GM20000 (cell line): ENCODE data around the gene FAIM2.

Experiments
- DNase-seq: peaks from one replicate; pipeline ENCODE4 v3.0.0; 2012; ENCODE audit warnings: low spot score
- TF ChIP-seq, protein P1 (sequence below): IDR thresholded peaks from 2 replicates; pipeline ENCODE4 v1.5.1; 2012; ENCODE audit warnings: mild to moderate bottlenecking, control low read depth; ENCODE audit errors: extremely low read depth, missing control alignments

FAIM2 gene

DNA sequence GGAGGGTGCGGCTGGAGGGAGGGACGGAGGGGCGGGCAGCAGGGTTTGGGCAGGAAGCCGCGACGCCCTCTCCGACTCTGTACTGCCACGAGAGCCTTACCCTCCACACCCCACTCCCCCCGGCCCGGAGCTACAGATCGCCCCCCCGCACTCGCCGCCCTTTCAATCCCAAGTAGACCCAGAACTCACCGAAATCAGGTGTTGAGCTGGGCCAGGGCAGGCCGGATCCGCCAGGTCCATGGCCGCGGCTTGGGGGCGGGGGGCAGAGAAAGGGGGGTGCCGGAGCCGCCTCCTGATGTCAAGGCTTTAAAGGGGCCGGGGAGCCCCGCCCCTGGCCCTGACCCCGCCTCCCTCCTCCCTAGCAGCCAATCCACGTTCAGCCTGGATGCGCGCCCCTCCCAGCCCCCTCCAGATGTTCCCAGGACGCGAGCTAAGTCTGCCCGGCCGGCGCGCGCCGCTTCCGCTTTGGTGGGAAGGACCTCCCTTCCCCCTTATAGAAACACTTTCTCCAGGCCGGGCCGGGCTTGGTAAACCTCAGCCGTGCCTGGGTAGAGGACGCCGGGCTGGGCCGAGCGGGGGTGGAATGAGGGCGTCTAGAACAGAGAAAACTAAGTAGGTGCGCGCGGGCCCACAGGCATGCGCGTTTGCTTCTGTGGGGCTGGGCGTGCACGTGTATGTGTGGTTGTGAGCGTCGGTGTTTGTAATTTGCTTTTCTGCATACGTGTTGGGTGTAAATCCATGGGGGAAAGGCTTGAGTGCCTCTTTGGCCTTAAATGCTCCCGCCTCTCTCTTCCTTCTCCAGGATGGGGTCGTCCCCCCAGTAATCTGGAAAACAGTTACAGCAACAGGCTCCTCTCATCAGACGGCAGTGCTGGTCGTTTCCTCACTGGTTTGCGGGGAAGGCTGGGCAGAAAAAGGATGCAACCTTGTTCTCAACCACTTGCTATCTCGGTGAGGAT lies 75.3 kb downstream of the FAIM2 start, which contains the start of gene NCKAP5L:
NCKAP5L (minus strand) TSS at position 281 of the 959 bp plus-strand sequence. CDS start 24,369 bp downstream, outside the sequence.
- peak; percentile 97 for DNase-seq
- TF ChIP-seq, protein P1, sequence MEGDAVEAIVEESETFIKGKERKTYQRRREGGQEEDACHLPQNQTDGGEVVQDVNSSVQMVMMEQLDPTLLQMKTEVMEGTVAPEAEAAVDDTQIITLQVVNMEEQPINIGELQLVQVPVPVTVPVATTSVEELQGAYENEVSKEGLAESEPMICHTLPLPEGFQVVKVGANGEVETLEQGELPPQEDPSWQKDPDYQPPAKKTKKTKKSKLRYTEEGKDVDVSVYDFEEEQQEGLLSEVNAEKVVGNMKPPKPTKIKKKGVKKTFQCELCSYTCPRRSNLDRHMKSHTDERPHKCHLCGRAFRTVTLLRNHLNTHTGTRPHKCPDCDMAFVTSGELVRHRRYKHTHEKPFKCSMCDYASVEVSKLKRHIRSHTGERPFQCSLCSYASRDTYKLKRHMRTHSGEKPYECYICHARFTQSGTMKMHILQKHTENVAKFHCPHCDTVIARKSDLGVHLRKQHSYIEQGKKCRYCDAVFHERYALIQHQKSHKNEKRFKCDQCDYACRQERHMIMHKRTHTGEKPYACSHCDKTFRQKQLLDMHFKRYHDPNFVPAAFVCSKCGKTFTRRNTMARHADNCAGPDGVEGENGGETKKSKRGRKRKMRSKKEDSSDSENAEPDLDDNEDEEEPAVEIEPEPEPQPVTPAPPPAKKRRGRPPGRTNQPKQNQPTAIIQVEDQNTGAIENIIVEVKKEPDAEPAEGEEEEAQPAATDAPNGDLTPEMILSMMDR: no peak

DNA sequence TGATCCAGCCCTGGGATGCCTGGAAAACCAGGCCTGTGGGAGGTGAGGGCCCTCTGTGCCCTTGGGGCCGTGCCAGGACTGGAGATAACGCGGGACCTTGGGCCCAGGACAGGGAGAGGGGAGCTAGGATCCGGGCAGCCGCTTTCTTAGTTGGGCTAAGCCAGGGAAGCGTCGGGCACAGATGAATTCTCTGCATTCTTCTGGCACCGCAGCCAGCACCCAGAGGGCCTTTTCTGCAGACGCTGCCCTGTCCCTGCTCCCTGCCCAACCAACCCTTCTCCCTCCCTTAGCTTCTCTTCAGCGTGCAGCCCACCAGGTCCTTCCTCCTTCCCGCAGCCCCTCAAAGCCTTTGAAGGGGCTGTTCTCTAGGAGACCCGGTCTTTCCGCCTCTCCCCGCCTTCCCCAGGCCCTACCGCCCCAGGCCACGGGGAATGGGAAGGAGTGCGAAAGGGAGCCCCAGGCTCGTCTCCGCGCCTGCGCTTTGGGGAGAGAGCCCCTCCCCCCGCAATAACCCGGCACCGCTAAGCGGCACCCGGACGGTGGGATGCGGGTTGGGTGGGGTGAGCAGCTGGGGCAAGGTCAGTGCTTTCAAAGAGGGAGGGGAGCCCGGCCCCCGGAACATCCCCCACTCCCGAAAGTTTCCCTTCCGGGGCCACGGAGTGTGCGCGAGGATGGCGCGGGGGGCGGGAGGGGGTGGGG lies 76.2 kb downstream of the FAIM2 start:
- peak; percentile 68 for DNase-seq
- TF ChIP-seq, protein P1: no peak

DNA sequence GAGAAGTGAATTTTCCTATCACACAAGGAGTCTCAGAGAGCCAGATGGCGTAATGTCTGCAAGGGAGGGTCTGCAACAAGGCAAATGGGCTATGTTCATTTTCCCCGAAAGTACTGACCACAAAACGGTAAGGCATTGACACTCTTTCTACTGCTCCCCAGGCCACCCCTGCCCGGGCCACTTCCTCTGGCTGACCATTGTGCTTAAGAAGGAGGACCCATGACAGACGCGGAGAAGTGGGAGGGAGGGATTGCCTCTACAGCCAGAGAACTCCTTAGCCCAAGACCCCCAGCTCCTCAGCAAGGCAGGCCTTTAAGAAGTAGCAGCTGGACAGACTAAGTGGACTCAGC lies 76.7 kb downstream of the FAIM2 start:
- TF ChIP-seq, protein P1: no peak
- no peak for DNase-seq

DNA sequence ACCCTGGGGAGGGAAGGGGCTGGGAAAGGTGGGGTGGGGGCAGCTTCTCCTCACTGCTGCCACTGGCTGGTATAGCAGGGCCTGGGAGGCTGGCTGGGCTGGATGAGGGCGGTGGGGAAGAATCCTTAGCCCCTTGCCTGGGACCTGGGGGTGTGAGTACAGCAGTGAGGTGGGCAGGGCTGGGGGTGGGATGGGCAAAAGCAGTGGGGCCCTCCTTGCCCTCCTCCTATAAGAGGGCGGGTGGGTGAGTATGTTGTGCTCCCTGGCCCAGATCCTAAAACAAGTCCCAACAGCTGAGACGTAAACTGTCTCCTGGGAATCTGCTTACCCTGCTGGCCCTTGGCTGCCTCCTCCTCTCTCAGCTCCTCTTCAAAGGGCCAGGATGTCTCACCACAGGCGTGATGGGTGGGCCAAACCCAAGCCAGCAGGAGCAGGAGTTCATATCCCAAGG lies 77.7 kb downstream of the FAIM2 start:
- TF ChIP-seq, protein P1: no peak
- no peak for DNase-seq

DNA sequence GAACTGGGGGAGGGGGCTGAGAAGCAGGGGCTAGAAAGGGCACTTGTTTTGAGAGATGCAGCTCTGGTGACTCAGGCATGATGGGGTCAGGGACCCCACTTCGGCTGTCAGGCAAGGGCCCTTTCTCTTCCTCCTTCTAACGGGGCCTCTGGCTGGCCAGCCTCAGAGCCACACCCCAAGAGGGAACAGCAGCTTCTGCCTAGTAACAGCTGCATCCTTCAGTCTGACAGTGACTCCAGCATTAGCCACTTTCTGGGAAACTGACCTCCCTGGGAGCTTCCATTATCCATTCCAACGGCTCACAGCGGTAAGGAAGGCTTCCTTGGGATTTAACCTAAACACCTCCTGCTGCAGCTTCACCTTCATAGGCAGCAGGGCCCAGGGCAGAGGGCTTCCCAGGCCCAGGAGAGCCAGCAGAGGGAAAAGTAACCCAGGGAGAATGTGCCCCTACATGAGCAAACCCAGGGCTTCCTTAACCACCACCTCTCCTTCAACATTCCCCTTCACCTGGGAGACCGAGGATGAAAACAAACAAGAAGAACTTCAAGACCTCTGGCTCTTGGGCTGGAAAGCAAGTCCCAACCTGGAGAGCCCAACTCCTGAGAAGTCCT lies 78.2 kb downstream of the FAIM2 start:
- TF ChIP-seq, protein P1: no peak
- DNase-seq: no peak

DNA sequence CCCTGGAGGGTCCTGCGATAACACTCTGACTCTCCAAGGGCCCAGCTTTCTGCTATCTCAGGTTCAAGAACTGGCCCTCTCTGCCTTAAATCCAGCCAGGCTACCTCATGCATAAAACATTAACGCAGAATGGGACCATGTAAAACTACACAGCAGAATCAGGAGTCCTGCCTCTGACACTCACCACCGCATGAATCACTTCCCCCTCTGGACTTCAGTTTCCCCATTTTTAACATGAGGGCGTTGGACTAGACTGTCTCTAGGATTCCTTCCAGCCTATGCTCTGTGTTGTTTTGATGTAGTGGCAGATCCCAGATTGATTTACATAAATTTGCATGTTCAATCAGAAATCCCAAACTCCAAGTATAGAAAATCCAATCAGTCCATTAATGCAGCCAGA lies 78.8 kb downstream of the FAIM2 start:
- no peak for DNase-seq
- TF ChIP-seq, protein P1: no peak
